HUES6 (cell line): Measurements from ENCODE around the gene CYP2A6.

Experiments
- H3K27ac ChIP-seq: 2 replicates; pipeline ENCODE4 v1.7.0; 2013; ENCODE audit warnings: low read depth, mild to moderate bottlenecking, low read length, inconsistent platforms
- H3K27me3 ChIP-seq: 2 replicates; pipeline ENCODE4 v1.6.1; 2013; ENCODE audit warnings: low read length; ENCODE audit not compliant: control insufficient read depth, insufficient read depth
- H3K36me3 ChIP-seq: 2 replicates; pipeline ENCODE4 v1.6.1; 2013; ENCODE audit warnings: low read length; ENCODE audit not compliant: control insufficient read depth, insufficient read depth
- H3K4me1 ChIP-seq: 2 replicates; pipeline ENCODE4 v1.6.1; 2013; ENCODE audit warnings: low read length; ENCODE audit not compliant: control insufficient read depth, insufficient read depth
- H3K4me3 ChIP-seq: 2 replicates; pipeline ENCODE4 v1.5.1; 2013; ENCODE audit warnings: low read depth, low read length
- H3K9ac ChIP-seq: one replicate; pipeline ENCODE4 v1.6.1; 2013; ENCODE audit warnings: mild to moderate bottlenecking, low read length
- H3K9me3 ChIP-seq: 2 replicates; pipeline ENCODE4 v1.6.1; 2013; ENCODE audit warnings: low read depth, low read length; ENCODE audit not compliant: control insufficient read depth, insufficient read depth

CYP2A6 gene

GRCh38 chr19:40799558-40800338, 50.5 kb downstream of the CYP2A6 start:
- Histone ChIP-seq H3K9ac (peak overlapping the region; percentile 94), H3K27ac (peak overlapping the region; percentile 94), H3K27me3 (no peaks in the 10 kb centered on the region), H3K36me3 (peaks cover 40% of the 10 kb centered on the region), H3K4me1 (peaks cover 48% of the 10 kb centered on the region), H3K9me3 (no peaks in the 10 kb centered on the region), H3K4me3 (peak overlapping the region; percentile 91)

DNA sequence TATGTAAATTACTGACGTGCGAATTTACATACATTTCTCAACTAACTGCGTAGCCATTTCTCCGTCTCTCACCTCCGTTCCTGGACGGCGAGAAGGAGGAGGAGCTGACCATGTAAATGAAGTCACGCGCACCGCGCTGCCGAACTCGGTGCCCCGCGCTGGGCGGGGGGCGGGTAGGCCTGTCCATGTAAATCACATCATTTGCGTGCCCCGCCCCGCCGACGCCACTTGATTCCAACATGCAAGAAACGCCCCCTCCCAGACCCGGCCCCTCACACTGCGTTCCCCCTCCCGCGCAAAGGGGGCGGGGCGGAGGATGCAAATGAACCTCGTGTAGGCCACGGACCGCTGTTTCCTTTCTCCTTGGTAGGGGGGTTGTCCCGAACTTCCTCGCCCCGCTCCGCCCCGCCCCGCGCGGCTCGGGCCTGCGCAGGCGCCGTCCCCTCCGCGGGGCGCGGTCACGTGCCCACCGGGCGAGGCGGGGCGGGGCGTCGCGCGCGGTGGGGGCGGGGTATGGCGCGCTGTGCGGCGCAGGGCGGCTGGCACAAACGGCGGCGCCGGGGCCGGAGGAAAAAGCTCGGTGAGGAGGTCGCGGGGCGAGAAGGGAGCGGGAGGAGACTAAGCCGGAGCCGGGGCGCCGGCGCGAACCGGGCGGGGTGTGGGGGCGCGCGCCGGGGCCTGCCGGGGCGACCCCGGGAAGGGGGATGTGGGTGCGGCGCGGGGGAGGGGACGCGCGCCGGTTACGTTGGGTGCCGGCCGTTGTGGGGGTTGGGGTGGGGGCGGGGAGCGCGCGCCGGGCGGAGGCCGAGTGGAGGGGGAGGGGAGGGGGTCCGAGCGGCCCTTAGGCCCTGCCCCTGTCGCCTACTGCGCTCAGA, 51.3 kb downstream of the CYP2A6 start, which contains the start of gene EGLN2:
Gene EGLN2 (plus strand): TSS at position 509 of the 875 bp plus-strand sequence. CDS start 1,382 bp downstream, outside the sequence.
- no peaks in the 10 kb centered on the region for H3K9me3 ChIP-seq
- H3K4me3 ChIP-seq: peak within 1 kb of the TSS; percentile 91
- H3K4me1 ChIP-seq: peaks cover 39% of the 10 kb centered on the region
- H3K36me3 ChIP-seq: peaks cover 33% of the 10 kb centered on the region
- no peaks in the 10 kb centered on the region for H3K27me3 ChIP-seq
- H3K9ac ChIP-seq: peak within 1 kb of the TSS; percentile 94
- peak within 1 kb of the TSS; percentile 94 for H3K27ac ChIP-seq

- peak overlapping the region; percentile 54 for H3K27ac ChIP-seq
- peaks cover 32% of the 10 kb centered on the region for H3K4me1 ChIP-seq
- peak overlapping the region; percentile 73 for H3K4me3 ChIP-seq
- no peaks in the 10 kb centered on the region for H3K27me3 ChIP-seq
- H3K9ac ChIP-seq: peak overlapping the region; percentile 77
- H3K9me3 ChIP-seq: no peaks in the 10 kb centered on the region
- H3K36me3 ChIP-seq: peaks cover 25% of the 10 kb centered on the region
Measured at GRCh38 chr19:40797963-40798682, 52.1 kb downstream of the CYP2A6 start.

DNA sequence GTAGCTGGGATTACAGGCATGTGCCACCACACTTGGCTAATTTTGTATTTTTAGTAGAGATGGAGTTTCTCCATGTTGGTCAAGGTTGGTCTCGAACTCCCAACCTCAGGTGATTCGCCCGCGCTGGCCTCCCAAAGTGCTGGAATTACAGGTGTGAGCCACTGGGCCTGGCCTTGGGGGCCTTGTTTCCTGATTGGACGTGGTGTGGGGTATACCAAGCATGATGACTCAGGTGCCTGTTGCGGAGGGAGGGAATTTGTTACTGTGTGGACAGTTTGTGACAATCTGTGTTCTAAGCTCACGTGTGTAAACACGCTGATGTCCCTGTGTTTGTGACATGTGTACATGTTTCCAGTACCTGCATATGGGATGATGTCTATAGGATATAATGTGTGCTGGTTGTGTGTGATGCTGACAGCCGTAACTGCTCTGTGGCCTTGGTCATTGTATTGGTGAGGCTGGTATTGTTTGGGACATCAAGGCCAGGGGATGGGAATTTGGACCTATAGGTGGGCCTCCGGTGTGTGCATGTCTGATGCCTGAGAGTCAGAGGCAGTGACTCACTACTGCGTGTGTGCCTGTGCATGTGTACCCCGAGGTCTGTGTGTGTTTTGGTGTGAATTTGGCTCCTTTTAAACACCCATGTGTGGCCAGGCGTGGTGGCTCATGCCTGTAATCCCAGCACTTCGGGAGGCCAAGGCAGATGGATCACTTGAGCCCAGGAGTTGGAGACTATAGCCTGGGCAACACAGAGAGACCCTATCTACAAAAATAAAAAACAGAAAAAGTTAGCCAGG, 52.9 kb downstream of the CYP2A6 start:
- Histone ChIP-seq H3K4me1 (peaks cover 25% of the 10 kb centered on the region), H3K27ac (no peak overlapping the region), H3K27me3 (no peaks in the 10 kb centered on the region), H3K36me3 (peaks cover 19% of the 10 kb centered on the region), H3K4me3 (no peak overlapping the region), H3K9me3 (no peaks in the 10 kb centered on the region), H3K9ac (no peak overlapping the region)
